Measurements from ENCODE around the gene TRIM7. TPM values are rescaled to one million over a fixed set of nuclear protein-coding genes. Genes with fewer than 3 reads are reported as not detected.
A peak's percentile ranks its signal among the peaks of the same experiment; 100 is the strongest.

Gene TRIM7
- total and polyA plus RNA-seq, 9 of the 15 experiments (the other 6 are each of a cell fraction or from before 2014, with no cell fraction given) = 2.6 to 14.9 (median 8.9) TPM

- peak; percentile 62; the same call in 1 of the 2 replicates for TF ChIP-seq NKRF (IDR thresholded peaks at IDR 0.05; ENCODE audit: borderline replicate concordance)
- TF ChIP-seq CEBPB (tag; IDR thresholded peaks at IDR 0.05) = no peak
- TF ChIP-seq PRMT5 (CRISPR knock-in tag; IDR thresholded peaks at IDR 0.05) = 0 out of 2 replicates have a peak, but pooled peaks have one; percentile 23
- no peak for TF ChIP-seq HNRNPLL (IDR thresholded peaks at IDR 0.05; ENCODE audit: low read depth, low read length, poor library complexity, severe bottlenecking)
- no peak for TF ChIP-seq KLF10 (CRISPR knock-in tag; IDR thresholded peaks at IDR 0.05)
- TF ChIP-seq AFF1 (IDR thresholded peaks at IDR 0.05; ENCODE audit: low read depth in 1 of 2, partially characterized antibody in 2 of 2) = no peak
- no peak for TF ChIP-seq SIN3A (IDR thresholded peaks at IDR 0.05; ENCODE audit: borderline replicate concordance in 2 of 2, control insufficient read depth in 1 of 2, low read depth in 2 of 2, low read length in 2 of 2)
- no peak for TF ChIP-seq ZBTB49 (CRISPR knock-in tag; IDR thresholded peaks at IDR 0.05; ENCODE audit: borderline replicate concordance)
- TF ChIP-seq GATAD2A (IDR thresholded peaks at IDR 0.05) = no peak
- no peak for TF ChIP-seq NRF1 (conservative IDR thresholded peaks at IDR 0.05 in 1 of 2, IDR thresholded peaks at IDR 0.05 in 1 of 2)
- TF ChIP-seq POLR2A (conservative IDR thresholded peaks at IDR 0.05) = no peak
- TF ChIP-seq ETV6 (IDR thresholded peaks at IDR 0.05; ENCODE audit: borderline replicate concordance in 1 of 2, low read depth in 2 of 2, low read length in 1 of 2) = no peak
- no peak for TF ChIP-seq ETV6 (CRISPR knock-in tag; IDR thresholded peaks at IDR 0.05; ENCODE audit: borderline replicate concordance)
- peak; percentile 24; the same call in 1 of the 2 replicates for TF ChIP-seq CEBPG (CRISPR knock-in tag; IDR thresholded peaks at IDR 0.05)
- TF ChIP-seq CEBPG (tag; conservative IDR thresholded peaks at IDR 0.05 in 1 of 2, IDR thresholded peaks at IDR 0.05 in 1 of 2) = no peak
- TF ChIP-seq ZNF3 (CRISPR knock-in tag; IDR thresholded peaks at IDR 0.05) = no peak
- no peak for TF ChIP-seq UBTF (IDR thresholded peaks at IDR 0.05; ENCODE audit: borderline replicate concordance in 1 of 2, low read depth in 2 of 2, low read length in 2 of 2)
Observed at GRCh38 chr5:181243018-181243563, 38.1 kb upstream of the TRIM7 start (continued).
